GM21528 (cell line): ENCODE measurements around the gene NEDD4L.
"Not testable (repeated sequence)": the region's sequence is repeated elsewhere in the genome, so short reads cannot be mapped to it uniquely, and the experiment has no call there.

ENCODE experiments used
- ATAC-seq: cut with Tn5 transposase; IDR thresholded peaks from one replicate; pipeline ENCODE4 v1.9.1; 2021; ENCODE audit warnings: mild to moderate bottlenecking, moderate library complexity; ENCODE audit not compliant: unreplicated experiment, low FRiP score

NEDD4L gene

GRCh38 chr18:58143386-58143785 lies 99.4 kb downstream of the NEDD4L start:
- no peak for ATAC-seq

GRCh38 chr18:58144106-58144505 lies 100.1 kb downstream of the NEDD4L start:
- ATAC-seq, result no peak

GRCh38 chr18:58144671-58145285 lies 100.8 kb downstream of the NEDD4L start:
- no peak for ATAC-seq

GRCh38 chr18:58146099-58146498 lies 102.1 kb downstream of the NEDD4L start:
- ATAC-seq, result no peak

GRCh38 chr18:58148954-58149471 lies 105.0 kb downstream of the NEDD4L start:
- peak; percentile 79 for ATAC-seq

- ATAC-seq, result no peak
Measured at GRCh38 chr18:58150772-58151171, 106.7 kb downstream of the NEDD4L start.

GRCh38 chr18:58152216-58152615 lies 108.2 kb downstream of the NEDD4L start:
- ATAC-seq, result no peak

GRCh38 chr18:58152891-58153290 lies 108.9 kb downstream of the NEDD4L start:
- ATAC-seq, result no peak

GRCh38 chr18:58156516-58156915 lies 112.5 kb downstream of the NEDD4L start:
- no peak for ATAC-seq

GRCh38 chr18:58157237-58157636 lies 113.2 kb downstream of the NEDD4L start:
- ATAC-seq, result no peak

- no peak for ATAC-seq
Measured at GRCh38 chr18:58158008-58158407, 114.0 kb downstream of the NEDD4L start.

- no peak for ATAC-seq
Measured at GRCh38 chr18:58158459-58158858, 114.4 kb downstream of the NEDD4L start.

GRCh38 chr18:58161659-58162058 lies 117.6 kb downstream of the NEDD4L start:
- ATAC-seq, result no peak

- ATAC-seq, result no peak
Measured at GRCh38 chr18:58162127-58162526, 118.1 kb downstream of the NEDD4L start.

- ATAC-seq, result no peak
Measured at GRCh38 chr18:58163004-58163590, 119.1 kb downstream of the NEDD4L start.

- ATAC-seq, result no peak
Measured at GRCh38 chr18:58166278-58166844, 122.3 kb downstream of the NEDD4L start.

GRCh38 chr18:58167073-58167472 lies 123.0 kb downstream of the NEDD4L start:
- no peak for ATAC-seq

GRCh38 chr18:58168221-58168620 lies 124.2 kb downstream of the NEDD4L start:
- no peak for ATAC-seq

GRCh38 chr18:58168993-58169392 lies 125.0 kb downstream of the NEDD4L start:
- ATAC-seq, result no peak

- ATAC-seq, result no peak
Measured at GRCh38 chr18:58169472-58169871, 125.4 kb downstream of the NEDD4L start.

- not testable (repeated sequence) for ATAC-seq
Measured at GRCh38 chr18:58170036-58170435, 126.0 kb downstream of the NEDD4L start.

GRCh38 chr18:58172031-58172430 lies 128.0 kb downstream of the NEDD4L start:
- ATAC-seq, result no peak
